Activated CD4-positive, CD25-positive, alpha-beta regulatory T cell (primary cell): Measurements from ENCODE around the gene FAM53C.
A peak's percentile ranks its signal among the peaks of the same experiment; 100 is the strongest.
"Not testable (repeated sequence)": the region's sequence is repeated elsewhere in the genome, so short reads cannot be mapped to it uniquely, and the experiment has no call there.

Experiments
- DNase-seq, 4 experiments: peaks; one replicate each; lab custom pipeline; 2025; lab: John Stamatoyannopoulos, UW

FAM53C gene

DNA sequence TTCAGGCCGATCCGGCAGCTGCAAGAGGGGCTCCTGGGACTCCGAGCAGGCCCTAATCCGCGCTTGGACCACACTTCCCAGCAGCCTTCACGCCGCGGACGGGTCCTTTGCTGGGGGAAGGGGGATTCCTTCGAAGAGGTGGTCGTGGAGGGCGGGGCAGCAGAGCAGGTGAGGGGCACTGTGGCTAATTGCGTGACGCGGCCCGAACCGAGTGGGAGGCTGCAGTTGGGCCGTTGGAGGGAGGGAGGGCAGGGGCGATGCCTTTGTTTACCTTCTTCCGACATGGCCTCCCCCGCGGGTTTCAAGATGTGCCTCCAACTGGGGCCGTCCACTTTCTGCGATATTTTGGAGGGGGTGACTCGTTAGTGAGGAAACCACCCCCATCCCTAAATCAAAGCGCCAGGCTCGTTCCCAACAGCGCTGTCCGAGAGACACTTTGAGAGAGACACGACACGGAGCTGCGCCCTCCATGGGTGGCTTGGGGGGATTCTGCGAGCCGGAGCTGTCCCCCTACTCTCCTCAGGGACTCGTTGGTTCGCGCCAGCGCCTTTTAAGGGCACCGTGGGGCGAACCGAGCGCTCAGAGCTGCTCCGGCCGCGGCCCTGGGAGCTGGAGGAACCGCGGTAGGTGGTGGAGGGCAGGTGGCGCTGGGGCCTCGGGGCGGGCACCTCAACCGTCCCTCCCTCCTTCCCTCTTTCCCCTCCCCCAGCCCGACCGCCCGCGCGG, at the start of gene FAM53C:
TSS of gene FAM53C (plus strand) at position 582 of the 726 bp plus-strand sequence. CDS start 3,070 bp downstream, outside the sequence.
- DNase-seq: peak; percentile 85 to 92 (median 87)

GRCh38 chr5:138289296-138289695, 48.8 kb upstream of the FAM53C start:
- no peak for DNase-seq

- DNase-seq: no peak
Measured at GRCh38 chr5:138303372-138303771, 34.7 kb upstream of the FAM53C start.

- no peak for DNase-seq
Measured at GRCh38 chr5:138305797-138306196, 32.3 kb upstream of the FAM53C start.

DNA sequence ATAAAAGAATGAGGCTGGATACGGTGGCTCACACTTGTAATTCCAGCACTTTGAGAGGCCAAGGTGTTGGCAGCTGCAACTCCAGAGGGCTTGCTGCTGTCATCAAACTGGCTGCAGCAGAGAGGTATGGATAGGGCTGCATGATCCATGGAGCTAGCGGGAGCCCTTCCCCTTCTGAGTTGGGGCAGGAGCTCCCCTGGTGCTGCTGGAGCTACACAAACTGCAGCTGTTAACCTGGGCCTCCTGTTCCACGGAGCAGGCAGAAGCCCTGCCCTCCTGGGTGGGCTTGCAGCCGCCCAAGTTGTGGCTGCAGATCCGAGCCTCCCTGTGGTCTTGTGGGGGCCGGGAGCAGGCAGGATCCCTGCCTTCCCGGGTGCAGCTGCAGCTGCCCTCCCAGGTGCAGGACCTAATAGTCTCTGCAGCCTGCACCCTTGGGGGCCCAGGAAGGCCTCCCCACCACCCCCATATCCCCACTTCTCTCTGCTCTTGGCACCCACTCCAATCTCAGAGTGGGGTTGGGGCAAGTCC, 22.3 kb upstream of the FAM53C start:
- DNase-seq: no peak

GRCh38 chr5:138316355-138316754, 21.7 kb upstream of the FAM53C start:
- no peak for DNase-seq

DNA sequence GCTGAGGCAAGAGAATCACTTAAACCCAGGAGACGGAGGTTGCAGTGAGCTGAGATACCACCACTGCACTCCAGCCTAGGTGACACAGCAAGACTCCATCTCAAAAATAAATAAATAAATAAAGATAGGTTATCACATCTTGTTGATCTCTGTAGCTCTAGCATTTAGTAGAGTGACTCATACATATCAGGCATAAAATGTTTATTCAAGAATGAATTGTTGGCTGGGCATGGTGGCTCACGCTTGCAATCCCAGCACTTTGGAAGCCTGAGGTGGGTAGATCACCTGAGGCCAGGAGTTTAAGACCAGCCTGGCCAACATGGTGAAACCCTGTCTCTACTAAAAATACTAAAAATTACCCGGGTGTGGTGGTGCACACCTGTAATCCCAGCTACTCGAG, 19.9 kb upstream of the FAM53C start:
- DNase-seq: not testable (repeated sequence)

DNA sequence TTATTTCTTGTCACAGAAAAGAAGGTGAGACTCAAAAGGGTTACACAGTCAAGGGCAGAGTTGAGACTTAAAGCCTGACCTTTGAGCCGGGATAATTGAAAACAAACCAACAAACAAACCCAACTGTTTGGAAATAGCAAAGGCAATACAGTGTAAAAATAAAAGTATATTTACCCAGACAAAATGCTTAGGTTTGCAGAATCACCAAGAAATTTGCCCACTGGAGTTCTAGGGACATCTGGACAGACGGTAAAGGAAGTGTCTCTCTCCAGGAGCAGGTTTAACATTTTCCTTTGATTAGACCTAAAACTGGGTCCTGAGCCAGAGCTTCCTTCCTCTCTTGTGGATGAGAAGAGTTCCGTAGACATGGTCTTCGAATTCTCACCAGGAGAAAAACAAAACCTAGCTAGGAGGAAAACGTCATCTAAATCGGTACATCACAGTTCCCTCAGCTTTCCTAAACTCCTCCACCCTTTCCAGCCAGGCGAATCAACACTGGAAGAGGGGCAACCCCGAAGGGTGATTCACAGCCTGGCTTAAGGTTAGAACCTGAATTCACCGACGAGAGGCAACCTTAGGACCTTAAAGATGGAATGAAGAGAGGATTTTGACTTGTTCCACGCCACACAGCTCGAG, 7.1 kb upstream of the FAM53C start:
- DNase-seq: no peak

DNA sequence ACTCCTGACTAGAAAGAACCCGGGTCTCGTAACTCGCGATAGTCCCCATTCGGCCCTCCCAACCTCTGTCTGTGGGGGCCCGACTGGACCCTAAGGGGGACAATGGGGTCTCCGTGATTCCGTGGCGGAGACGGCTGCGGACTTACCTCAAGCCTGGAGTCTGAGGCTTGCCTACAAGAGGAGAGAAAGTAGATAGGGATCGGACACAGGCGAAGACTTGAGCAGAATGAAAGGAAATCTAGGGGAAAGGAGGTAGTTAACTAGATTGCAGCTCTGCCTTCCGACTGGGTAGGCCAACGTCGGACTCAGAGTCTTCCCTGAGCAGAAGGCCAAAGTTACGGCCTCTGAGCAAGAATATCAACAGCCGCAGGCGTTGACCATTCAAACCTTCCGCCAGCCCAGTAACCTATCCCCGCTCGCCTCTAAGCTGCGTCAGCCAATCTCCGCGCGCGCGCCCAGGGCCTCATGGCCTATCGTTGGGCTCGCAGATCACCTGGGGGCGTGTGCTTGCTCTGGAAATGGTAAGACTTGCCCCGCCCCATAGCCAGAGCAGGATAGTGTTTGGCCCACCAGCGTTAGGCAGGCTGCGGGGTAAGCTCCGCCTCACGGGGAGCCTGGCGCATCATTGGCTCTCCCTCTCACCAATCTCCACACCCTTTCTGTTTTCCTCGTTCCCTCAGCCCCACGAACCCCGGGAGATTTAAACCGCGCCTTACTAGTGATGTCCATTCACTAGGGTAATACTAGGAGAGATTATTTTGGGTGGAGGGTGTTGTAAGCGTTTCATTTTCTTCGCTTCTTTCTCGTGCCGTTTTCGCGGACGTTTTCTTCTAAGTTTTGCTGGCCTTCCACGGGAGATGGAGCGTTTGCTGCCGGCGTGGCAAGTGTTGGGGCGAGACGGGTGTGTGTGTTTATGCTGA, 6.4 kb upstream of the FAM53C start, which contains the start of gene CDC25C:
TSS of gene CDC25C (minus strand) at position 356 of the 920 bp plus-strand sequence. CDS start 624 bp downstream, outside the sequence.
- peak; percentile 88 to 96 (median 94) for DNase-seq

- DNase-seq: no peak
Measured at GRCh38 chr5:138334867-138335447, 3.1 kb upstream of the FAM53C start.

DNA sequence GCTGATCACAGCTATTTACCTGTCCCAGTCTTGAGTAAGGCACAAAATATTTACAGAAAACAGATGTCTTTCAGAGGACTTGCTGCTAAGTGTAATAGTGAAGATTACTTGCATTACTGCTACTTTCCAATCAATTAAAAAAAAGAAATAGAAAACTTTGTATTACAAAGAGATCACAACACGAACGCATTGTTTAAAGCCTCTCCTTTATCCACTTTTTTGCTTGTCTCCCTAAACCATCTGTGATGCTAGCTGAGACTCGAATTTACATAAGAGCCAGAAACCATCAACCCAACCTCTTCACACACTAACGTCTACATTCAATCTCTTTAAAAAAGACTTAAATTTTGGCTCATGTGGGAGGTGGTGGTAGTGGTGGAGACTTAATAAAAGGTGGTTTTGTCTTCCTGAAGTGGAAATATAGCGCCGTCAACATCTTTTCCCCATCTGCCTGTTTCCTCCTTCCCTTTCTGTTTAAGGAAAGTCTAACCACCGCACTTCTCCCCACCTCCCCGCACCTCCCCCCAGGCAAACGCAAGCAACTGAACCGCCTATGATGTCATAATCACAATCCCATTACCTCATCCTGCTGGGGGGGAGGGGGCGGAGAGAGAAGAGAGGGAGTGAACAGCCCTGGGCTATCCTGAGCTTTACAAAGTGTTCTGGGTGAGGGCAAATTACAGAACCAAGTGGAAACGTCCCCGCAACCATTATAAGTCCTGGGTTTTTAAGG, 948 bp upstream of the FAM53C start:
- DNase-seq: no peak

DNA sequence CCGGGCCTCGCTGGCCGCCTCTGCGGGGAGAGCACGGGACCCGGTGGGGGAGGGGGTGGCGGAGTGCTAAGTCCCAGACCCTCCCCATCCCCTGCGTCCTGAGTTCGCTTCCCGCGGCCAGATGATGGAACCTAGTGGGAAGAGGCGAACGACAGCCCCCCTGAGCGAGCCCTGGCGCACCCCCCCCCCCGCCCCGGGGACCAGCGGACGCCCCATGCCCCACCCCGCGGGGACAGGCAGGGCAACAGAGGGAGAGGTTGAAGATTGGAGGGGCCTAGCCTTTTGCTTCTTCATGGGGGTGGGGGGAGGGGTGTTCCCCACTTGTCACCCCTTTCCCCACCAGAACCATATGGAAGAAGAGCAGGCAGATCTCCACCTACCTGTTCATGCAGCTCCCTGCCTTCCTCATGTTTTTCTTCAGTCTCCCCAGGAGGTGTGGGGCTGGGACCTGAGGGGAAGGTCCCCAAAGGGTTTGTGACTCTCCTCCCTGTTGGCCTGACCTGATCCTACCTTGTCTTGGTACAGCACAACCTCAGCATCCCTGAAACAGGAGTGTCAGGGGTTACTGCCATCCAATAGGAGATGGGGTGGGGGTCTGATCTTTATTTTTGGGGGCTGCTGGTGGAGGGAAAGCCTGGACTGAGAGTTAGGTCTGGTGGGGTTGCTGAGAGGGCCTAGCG, 485 bp downstream of the FAM53C start:
- no peak for DNase-seq

DNA sequence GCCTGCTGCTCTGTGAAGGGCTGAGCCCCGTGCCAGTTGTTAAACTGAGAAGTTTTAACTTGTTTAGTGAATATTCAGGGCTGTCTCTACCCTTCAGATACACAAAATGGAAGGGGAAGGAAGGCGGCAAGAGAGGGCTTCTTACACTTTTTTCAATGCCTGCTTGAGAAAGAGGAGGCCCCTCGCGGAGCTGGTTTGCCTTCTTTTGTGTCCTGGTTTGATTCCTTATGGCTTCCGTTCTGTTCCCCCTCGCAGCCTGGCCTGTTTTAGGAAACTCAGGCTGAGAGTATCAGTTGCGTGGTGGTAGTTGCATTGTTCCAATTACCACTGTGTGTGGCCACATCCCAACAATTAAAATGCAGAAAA, 1.0 kb downstream of the FAM53C start:
- DNase-seq: no peak

- DNase-seq: no peak
Measured at GRCh38 chr5:138339464-138339863, 1.4 kb downstream of the FAM53C start.

- DNase-seq: no peak
Measured at GRCh38 chr5:138340008-138340407, 1.9 kb downstream of the FAM53C start.

DNA sequence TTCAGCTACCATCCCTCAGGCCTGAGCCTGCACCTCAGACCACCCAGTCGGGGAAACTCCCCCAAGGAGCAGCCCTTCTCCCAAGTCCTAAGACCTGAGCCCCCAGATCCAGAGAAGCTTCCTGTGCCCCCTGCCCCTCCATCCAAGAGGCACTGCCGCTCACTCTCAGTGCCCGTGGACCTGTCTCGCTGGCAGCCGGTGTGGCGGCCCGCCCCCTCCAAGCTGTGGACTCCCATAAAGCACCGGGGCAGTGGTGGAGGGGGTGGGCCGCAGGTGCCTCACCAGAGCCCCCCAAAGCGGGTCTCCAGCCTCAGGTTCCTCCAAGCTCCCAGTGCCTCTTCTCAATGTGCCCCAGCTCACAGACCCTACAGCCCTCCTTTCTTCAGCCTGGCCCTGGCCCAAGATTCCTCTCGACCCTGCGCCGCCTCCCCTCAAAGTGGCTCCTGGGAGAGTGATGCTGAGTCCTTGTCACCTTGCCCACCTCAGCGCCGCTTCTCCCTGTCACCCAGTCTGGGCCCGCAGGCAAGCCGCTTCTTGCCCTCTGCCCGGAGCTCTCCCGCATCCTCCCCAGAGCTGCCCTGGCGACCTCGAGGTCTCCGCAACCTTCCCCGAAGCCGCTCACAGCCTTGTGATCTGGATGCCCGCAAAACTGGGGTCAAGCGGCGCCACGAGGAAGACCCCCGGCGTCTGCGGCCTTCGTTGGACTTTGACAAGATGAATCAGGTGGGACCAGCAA, 7.0 kb downstream of the FAM53C start:
- no peak for DNase-seq

DNA sequence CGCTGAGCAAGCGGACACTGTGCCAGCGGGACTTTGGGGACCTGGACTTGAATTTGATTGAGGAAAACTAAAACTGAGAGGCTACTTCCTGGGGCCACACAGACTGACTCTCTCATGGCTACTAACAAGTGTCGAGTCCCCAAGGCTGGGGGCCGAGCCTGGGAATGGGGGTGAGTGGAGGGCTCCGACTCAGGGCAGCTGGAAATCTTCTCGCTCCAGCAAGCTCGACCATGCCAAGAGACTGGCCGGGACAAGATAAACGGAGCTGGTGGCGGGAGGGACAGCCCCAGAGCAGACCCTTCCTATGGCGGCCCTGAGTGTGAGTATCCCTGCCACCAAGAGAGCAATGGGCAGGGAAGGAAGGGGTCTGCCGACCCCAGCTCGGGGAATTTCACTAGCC, 8.8 kb downstream of the FAM53C start:
- no peak for DNase-seq

DNA sequence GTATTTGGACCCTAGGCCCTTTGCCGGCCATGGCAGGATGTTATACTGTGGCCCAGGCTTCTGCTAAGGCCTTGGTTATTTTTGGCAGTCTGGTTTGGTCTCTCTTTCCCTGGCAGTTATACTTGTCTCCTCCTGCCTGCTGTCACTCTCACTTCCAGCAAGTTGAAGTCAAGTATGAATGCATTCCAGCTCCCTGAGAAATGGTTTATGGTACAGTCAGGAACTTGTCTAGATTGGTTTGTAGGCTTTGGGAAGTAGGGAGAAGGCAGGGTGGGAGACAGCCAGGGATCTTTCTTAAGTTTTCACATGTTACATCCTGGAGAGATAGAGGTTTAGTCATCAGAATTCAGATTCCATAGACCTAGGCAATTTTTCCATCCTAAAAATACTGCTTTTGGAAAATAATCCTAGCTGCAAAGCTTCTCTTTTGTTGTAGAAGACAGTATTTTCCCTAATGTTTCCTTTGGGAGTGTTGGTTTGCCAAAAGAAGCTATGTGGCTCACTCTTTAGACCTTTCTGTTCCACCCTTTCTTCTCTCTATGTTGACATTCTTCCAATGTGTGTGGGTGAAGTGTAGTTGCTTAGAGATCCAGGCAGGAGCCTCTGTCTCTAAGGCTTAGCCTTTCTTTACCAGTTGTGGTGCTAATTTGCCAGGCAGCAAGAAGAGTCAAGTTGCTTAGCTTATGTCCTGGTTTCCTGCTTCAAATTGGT, 11.9 kb downstream of the FAM53C start:
- DNase-seq: no peak

DNA sequence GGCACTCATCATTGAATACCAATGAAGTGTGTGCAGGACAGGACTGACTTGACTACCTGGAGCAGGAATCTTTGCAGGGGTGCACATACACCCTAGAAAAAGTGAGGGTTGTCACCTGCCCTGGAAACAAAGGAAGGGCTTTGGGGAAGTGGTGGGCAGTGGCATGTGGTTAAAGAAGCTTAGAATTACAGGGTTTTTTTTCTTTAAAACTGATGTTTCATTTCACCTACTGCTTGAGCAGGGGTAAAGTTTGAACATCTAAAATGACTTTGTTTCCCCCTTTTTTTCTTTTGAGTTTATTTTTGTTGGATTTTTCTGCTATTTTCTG, 12.5 kb downstream of the FAM53C start:
- no peak for DNase-seq
